Psoas muscle (tissue), 8 donors: Measurements from ENCODE around the gene IGF2BP1. TPM values are rescaled to one million over a fixed set of nuclear protein-coding genes. Genes with fewer than 3 reads are reported as not detected.

Experiments
- ATAC-seq, 4 donors: fragments of 200-7000 bp; cut with Tn5 transposase; one replicate each; pipeline ENCODE4 v1.9.1; 2020; ENCODE audit warnings: moderate library complexity in 3 of 4, mild to moderate bottlenecking in 2 of 4
- DNase-seq, 2 donors: peaks; one replicate each; pipeline ENCODE4 v3.0.0-alpha.2; 2020
- H3K27ac ChIP-seq: fragments of 200-600 bp; one replicate; pipeline ENCODE4 v1.8.0; 2022
- H3K27me3 ChIP-seq, 3 donors: fragments of 200-600 bp in 1 of 3; one replicate each; pipeline versions ENCODE4 v1.6.1 to v1.8.0; 2013 to 2022; ENCODE audit warnings: low read length in 2 of 3, mild to moderate bottlenecking in 2 of 3, moderate library complexity in 1 of 3; ENCODE audit not compliant: insufficient read depth in 3 of 3
- H3K36me3 ChIP-seq, 2 donors: fragments of 200-600 bp in 1 of 2; one replicate each; pipeline versions ENCODE4 v1.6.1 to v1.8.0; 2013 to 2022; ENCODE audit warnings: low read depth in 1 of 2, mild to moderate bottlenecking in 1 of 2, moderate library complexity in 1 of 2; ENCODE audit not compliant: insufficient read depth in 1 of 2
- H3K4me1 ChIP-seq: fragments of 200-600 bp; one replicate; pipeline ENCODE4 v1.8.0; 2022
- H3K4me3 ChIP-seq: fragments of 200-600 bp; one replicate; pipeline ENCODE4 v1.8.0; 2022; ENCODE audit warnings: mild to moderate bottlenecking
- H3K9me3 ChIP-seq: fragments of 200-600 bp; one replicate; pipeline ENCODE4 v1.8.0; 2022
- CTCF ChIP-seq: fragments of 200-600 bp; IDR thresholded peaks from one replicate; pipeline ENCODE4 v1.8.0; 2022; ENCODE audit warnings: antibody characterized with exemption
- WGBS, 3 donors: extraction: QIAGEN DNeasy Blood & Tissue Kit; methylation state at CpG; one replicate each; pipeline versions ENCODE4 v1.1.6 to v1.1.7; 2013; 5-methylcytosine and 5-hydroxymethylcytosine counted together
- intact Hi-C, 2 donors: fragments of 100-400 bp; cut with DNase I; formaldehyde crosslinking; loops; one replicate each; pipeline versions ENCODE4 v1.11.0 to v1.14.2; 2022
- long read RNA-seq, 2 donors: library from polyadenylated mRNA; unstranded; transcript quantifications; one replicate each; pipeline ENCODE4 v2.0.0, GENCODE V29; 2021
- polyA plus RNA-seq, 3 donors: library from polyadenylated mRNA; stranded (reverse); fragments of 200-250 nt; gene quantifications; one replicate each; pipeline ENCODE4 v1.2.3, GENCODE V29; 2013
- total RNA-seq, 4 donors: library from RNA; stranded (reverse); fragmentation: NEBNext Ultra II Directional in 2 of 4; extraction: Animal tissue kit (Norgen Biotek cat#: 25700) in 2 of 4; gene quantifications; one replicate each; pipeline versions ENCODE4 v1.2.1 to v1.2.4, GENCODE V29; 2021 to 2023
- donor health status: healthy with polysubstance abuse.
- donor health status: DM: no; HTN: no; CAD: no; lungs with moderate emphysema.
- donor health status: Bipolar disorder and iron deficiency.
- donor health status: healthy.
- donor health status: DM: yes; HTN: yes; CAD: no.
- donor health status: DM: no; HTN: no; CAD: no.
- donor health status: DM: no; HTN: no; CAD: no.
- donor health status: DM: yes; HTN: yes; CAD: no.

IGF2BP1 gene
- total RNA-seq (not detected), polyA plus RNA-seq (not detected)
- long read RNA-seq, donor 1, result 0 reads
- long read RNA-seq, donor 2, result 0 reads

- H3K4me1 ChIP-seq, result peaks cover 4% of the 10 kb centered on the region
- H3K36me3 ChIP-seq, result no peaks in the 10 kb centered on the region
- peak in 2 of 4 donors; percentile 25 to 45 for ATAC-seq
- no peak for TF ChIP-seq CTCF
- H3K27me3 ChIP-seq, result peaks cover 5 to 99% (median 40%) of the 10 kb centered on the region in 3 donors
- peak within 1 kb of the TSS; percentile 40 for H3K4me3 ChIP-seq
- no peak for DNase-seq
- H3K9me3 ChIP-seq, result no peaks in the 10 kb centered on the region
- 2 to 3% (median 2%) methylated on average over 52 to 62 of the region's 62 CpGs for WGBS, 3 donors
- intact Hi-C loops, result no loop called here
- H3K27ac ChIP-seq, result no peak within 1 kb of the TSS
Observed at GRCh38 chr17:48997103-48997826, at the start of gene IGF2BP1. TSS of gene IGF2BP1 (plus strand) at chr17:48997385. CDS start at chr17:48997746, 361 bp downstream.

GRCh38 chr17:48951572-48951971 lies 45.6 kb upstream of the IGF2BP1 start:
- no peak for ATAC-seq
- no peak for DNase-seq
- no peaks in the 10 kb centered on the region for H3K4me1 ChIP-seq
- WGBS, 3 donors, result 72 to 82% (median 74%) methylated on average over 5 of the region's 5 CpGs
- no peak for TF ChIP-seq CTCF
- no peak overlapping the region for H3K4me3 ChIP-seq
- peaks cover 0 to 47% (median 0%) of the 10 kb centered on the region in 3 donors for H3K27me3 ChIP-seq
- no peaks in the 10 kb centered on the region for H3K36me3 ChIP-seq
- no peak overlapping the region for H3K27ac ChIP-seq
- intact Hi-C loops, result no loop called here
- H3K9me3 ChIP-seq, result no peaks in the 10 kb centered on the region

GRCh38 chr17:48952904-48953303 lies 44.3 kb upstream of the IGF2BP1 start:
- no peaks in the 10 kb centered on the region for H3K4me1 ChIP-seq
- no peaks in the 10 kb centered on the region for H3K9me3 ChIP-seq
- H3K27me3 ChIP-seq, result peaks cover 0 to 45% (median 0%) of the 10 kb centered on the region in 3 donors
- no peak for ATAC-seq
- TF ChIP-seq CTCF, result no peak
- H3K4me3 ChIP-seq, result no peak overlapping the region
- DNase-seq, result no peak
- H3K36me3 ChIP-seq, result no peaks in the 10 kb centered on the region
- WGBS, 3 donors, result 21 to 29% (median 28%) methylated on average over 5 of the region's 5 CpGs
- H3K27ac ChIP-seq, result no peak overlapping the region
- intact Hi-C loops, result no loop called here

DNA sequence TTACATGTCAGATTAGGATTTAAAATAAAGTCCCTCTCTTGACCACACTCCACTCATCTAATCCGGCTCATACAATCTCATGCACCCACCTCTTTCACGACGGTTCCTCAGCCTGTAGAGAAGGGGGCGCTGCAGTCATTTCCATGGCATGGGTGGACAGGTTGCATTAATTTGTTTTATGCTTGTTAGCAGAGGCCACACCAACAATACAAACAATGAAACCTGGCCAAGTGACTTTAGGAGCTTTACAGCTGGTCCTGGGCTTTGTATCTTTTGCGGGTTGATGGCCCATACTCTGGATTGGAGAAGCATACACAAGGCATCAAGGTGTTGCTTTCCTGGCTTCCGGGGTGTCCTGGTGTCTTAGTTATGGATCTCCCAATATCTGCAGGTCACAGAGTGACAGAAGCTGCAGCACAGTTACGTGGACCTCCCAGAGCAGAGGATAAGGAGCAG lies 42.9 kb upstream of the IGF2BP1 start:
- H3K9me3 ChIP-seq, result no peaks in the 10 kb centered on the region
- H3K27me3 ChIP-seq, result peaks cover 0 to 57% (median 0%) of the 10 kb centered on the region in 3 donors
- no peak overlapping the region for H3K4me3 ChIP-seq
- DNase-seq, result no peak
- ATAC-seq, result no peak
- H3K27ac ChIP-seq, result no peak overlapping the region
- intact Hi-C loops, result no loop called here
- WGBS, 3 donors, result 30 to 40% (median 38%) methylated on average over 7 of the region's 7 CpGs
- no peaks in the 10 kb centered on the region for H3K4me1 ChIP-seq
- TF ChIP-seq CTCF, result no peak
- no peaks in the 10 kb centered on the region for H3K36me3 ChIP-seq
